ENCODE measurements around the gene GALNT14.
"Not testable (repeated sequence)": the region's sequence is repeated elsewhere in the genome, so short reads cannot be mapped to it uniquely, and the experiment has no call there.

GALNT14 gene

GRCh38 chr2:30933496-30933895, 204.7 kb downstream of the GALNT14 start:
- no peak for DNase-seq

DNA sequence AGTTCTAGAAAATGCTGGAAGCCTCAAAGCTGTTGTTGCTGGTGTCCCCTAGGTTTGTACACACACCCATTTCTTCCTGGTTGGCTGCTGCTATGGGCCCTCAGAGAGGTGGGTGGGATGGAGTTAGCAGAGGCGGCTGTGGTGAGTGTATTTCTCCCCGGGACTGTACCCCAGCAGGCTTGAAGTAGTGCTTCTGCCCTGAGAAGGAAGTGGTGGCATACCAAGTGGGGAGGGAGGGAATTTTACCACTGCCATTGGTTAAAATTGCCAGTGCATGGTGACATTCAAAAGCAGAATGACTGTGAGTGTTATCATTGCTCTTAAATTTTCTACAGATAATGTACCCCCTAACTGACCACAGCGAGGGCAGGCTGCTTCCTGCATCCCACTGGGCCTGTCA, 205.4 kb downstream of the GALNT14 start:
- no peak for DNase-seq

DNA sequence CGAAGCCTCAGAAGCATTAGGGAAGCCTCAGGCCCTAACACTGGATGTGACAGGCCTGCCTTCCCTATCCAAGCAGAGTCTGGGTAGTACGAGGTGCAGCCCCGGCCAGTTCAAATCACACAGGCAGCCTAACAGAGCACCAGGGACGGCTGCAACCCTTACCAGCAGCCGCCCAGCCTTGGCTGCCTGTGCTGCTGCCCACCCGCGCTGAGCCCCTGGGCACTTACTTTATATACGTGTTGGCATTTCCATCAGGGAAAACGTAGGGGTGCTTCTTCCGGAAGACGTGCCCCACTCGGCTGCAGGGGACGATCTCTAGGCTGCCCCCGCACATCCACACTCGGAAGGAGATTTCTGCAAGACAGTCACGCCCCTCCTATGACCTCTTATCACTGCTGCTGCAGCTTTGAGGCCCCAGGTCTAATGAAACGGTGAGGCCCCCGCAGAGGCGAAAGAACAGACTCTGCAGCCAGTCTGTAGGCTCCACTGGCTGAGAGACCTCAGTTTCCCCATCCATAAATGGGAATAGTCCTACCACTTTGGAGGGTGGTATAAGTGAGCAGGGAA, 206.3 kb downstream of the GALNT14 start:
- no peak for DNase-seq

DNA sequence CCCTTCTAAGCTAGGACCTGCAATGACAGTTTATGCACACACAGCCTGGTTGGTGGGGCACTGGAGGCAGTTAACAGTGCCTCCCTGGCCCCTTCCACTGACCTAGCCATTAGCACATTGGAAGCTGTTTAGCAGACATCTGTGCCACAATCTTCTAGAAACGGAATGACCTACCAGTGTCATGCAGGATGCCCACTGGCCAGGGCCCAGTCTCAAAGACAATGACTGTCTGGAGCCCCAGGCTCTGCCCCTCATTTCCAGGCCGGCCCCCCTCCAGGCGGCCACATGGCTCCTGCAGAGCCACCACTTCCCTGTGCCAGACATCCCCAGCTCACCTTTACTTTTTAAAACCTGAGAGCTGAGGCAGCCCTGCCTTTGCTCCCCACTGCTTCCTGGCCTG, 207.5 kb downstream of the GALNT14 start:
- DNase-seq: no peak

- DNase-seq: no peak
Observed at GRCh38 chr2:30927465-30928075, 210.7 kb downstream of the GALNT14 start.

DNA sequence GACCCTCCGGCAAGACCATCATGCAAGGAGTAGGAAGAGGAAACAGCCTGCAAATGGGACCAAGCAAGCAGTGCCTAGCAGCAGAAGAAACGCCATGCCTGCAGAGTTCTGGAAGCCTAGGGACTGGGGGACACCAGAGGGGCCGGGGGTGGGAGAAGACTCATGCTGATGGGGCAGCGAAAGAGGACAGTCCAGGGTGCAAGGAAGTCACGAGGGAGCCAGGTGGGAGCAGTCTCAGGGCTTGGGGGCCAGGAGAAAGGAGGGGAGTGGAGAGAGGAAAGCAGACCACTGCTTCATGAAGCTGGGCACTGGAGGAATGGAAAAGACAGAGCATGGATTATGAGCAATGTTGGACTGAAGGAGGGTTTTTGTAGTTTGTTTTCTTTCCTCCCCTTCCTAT, 211.6 kb downstream of the GALNT14 start:
- no peak for DNase-seq

- DNase-seq: no peak
Observed at GRCh38 chr2:30923623-30924022, 214.6 kb downstream of the GALNT14 start.

GRCh38 chr2:30920511-30920910, 217.7 kb downstream of the GALNT14 start:
- no peak for DNase-seq

- no peak for DNase-seq
Observed at GRCh38 chr2:30915486-30915885, 222.8 kb downstream of the GALNT14 start.

DNA sequence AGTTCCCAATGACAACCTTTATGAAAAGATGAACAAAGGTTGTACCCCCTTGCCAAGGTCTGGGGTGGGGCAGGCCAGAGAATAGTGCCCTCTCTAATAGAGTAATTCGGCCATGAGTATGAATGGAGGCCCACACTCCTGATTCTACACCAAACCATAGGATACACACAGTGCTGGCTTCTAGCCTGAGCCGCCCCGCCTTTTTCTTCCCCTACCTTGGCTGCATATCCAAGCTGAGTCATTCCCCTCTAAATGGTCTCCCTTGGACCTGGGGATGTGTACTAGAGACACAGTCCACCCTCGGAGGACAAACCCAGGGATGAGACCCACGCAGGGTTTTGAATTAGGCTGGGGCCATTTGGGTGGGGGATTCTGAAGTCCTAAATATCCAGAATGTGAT, 223.8 kb downstream of the GALNT14 start:
- DNase-seq: no peak

GRCh38 chr2:30912056-30912455, 226.2 kb downstream of the GALNT14 start:
- no peak for DNase-seq

GRCh38 chr2:30911327-30911726, 226.9 kb downstream of the GALNT14 start:
- no peak for DNase-seq

DNA sequence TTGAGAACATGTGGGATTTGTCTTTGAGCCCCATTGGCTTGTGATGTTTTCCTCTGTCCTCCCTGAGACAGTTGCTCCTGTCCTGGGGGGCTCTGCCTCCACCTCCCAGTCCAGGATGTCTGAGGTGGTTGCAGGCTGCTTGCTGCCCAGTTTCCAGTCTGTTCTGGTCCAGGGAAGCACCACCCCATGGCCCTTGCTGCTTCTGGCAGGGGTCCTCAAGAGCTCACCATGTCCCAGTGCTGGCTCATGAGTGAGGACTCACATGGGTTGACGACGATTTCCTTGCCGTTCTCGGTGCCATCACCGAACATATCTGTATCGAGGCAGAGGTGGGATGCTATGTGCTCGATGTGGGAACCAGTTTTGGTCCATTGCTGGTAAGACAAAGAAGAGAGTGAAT, 227.6 kb downstream of the GALNT14 start:
- DNase-seq: no peak

- not testable (repeated sequence) for DNase-seq
Observed at GRCh38 chr2:30904437-30904836, 233.8 kb downstream of the GALNT14 start.

- no peak for DNase-seq
Observed at GRCh38 chr2:30903326-30903725, 234.9 kb downstream of the GALNT14 start.

- no peak for DNase-seq
Observed at GRCh38 chr2:30900381-30900780, 237.9 kb downstream of the GALNT14 start.

DNA sequence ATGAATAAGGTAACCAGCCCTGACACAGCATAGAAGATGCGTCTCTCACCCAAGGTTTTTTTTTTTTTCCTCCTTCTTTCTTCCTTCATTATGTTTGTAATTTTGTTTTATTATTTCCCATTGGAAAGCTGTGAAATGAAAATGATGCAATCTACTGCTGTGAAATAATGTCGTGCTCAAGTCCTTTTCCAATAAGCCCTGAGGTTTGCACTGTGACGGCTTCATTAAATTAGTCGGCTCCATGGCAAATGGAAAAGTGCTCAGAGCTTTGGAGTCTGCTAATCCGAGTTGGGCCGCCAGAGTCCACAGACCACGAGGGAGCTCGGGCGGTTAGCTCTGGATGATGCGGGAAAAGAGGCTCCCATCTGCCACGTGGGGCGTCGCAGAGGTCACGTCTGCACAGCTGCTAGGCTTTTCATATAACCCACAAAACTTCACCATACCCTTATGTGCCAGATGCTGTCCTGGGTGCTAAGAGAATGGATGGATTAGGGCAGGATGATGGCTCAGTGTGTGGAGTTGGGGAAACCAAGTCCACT, 238.7 kb downstream of the GALNT14 start:
- no peak for DNase-seq

GRCh38 chr2:30897539-30897938, 240.7 kb downstream of the GALNT14 start:
- no peak for DNase-seq

DNA sequence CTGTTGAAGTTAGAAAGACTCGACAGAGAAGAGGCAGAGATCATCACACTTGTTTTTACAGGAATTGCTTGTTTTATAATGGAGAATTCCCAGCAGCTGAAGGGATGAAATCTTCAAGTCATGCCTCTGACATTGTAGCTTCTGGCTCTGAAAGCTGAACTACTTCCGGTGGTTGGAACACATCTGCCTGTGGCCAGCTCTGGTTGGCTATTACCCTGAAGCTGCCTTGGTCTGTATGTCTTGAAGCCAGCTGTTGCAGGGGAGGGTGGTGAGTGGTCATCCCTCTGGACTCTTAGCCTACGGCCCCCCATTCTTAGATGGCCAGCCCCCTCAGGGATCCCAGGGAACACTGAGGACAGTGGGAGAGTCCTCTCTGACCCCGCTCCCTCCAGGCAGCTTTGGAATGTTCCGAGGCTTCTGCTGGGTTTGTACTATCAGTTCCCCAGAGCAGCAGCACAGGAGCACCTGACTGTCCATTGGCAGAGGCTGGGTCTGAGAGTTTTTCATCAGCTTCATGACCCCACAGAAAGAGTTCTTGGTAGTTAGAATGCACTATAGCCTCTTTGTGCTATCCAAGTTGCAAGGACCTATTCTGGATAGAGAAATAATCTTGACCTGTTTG, 243.6 kb downstream of the GALNT14 start:
- no peak for DNase-seq

- DNase-seq: no peak
Observed at GRCh38 chr2:30888852-30889409, 249.3 kb downstream of the GALNT14 start.

DNA sequence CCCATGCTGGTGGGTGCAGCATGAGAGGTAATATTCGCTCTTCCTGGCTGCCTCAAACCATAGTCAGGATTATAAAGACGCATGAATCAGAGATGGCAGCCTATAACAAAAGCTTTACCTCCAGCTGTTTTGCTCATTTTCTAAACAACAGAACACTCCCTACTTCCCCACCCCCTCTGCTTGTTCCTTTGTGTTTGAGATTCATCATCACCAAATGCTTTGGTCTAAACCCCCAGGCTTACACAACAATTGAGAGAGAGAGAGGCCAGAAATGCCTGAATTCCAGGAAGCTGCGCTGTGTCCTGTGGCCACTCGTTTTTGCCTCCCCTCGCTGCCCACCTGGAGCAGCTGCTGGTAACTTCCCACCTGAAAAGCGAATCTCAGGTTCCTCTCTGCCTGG, 252.2 kb downstream of the GALNT14 start:
- DNase-seq: no peak

DNA sequence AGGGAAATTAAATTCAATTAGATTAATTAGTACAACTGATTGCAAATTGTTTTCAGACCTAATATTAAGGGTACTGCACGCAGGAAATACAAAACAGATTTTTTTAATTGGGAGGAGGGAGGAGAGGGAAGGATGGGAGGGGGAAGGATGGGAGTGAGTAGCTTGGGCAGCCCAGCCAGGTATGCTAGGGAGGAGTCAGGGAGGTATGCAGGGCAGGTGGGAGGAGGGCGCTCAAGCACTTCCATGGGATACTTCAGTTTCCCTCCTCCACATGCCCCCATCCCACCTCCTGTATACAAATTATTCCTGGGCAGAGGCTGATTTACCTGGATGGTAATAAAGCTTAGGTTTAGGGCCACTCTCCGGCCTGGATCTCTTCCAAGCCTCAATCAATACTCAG, 254.4 kb downstream of the GALNT14 start:
- DNase-seq: no peak

- DNase-seq: no peak
Observed at GRCh38 chr2:30883184-30883583, 255.1 kb downstream of the GALNT14 start.

GRCh38 chr2:30880516-30880915, 257.7 kb downstream of the GALNT14 start:
- no peak for DNase-seq

Measured in NCI-H2107 (cell line).